Measurements from ENCODE around the gene ACP6.

- TF ChIP-seq CTCF (conservative IDR thresholded peaks at IDR 0.05 in 1 of 2, IDR thresholded peaks at IDR 0.05 in 1 of 2; ENCODE audit: extremely low read depth in 1 of 2, insufficient read depth in 1 of 2, low read depth in 1 of 2, low read length in 2 of 2) (no peak), EZH2 (IDR thresholded peaks at IDR 0.05; ENCODE audit: borderline replicate concordance, low read length) (no peak)
These were observed 50.6 kb downstream of the ACP6 start for GRCh38 chr1:147619741-147620140.
